GM23338 (cell line): Measurements from ENCODE around the gene DMD. TPM values are rescaled to one million over a fixed set of nuclear protein-coding genes. Genes with fewer than 3 reads are reported as not detected.

Source experiments
- ATAC-seq: fragments of 200-7000 bp; cut with Tn5 transposase; 3 replicates; pipeline ENCODE4 v1.9.1; 2020
- DNase-seq: peaks from one replicate; pipeline ENCODE4 v3.0.0-alpha.2; 2015; ENCODE audit warnings: low spot score
- H2AFZ ChIP-seq: fragments of 200-600 bp; sonication (generic); 2 replicates; pipeline ENCODE4 v1.8.0; 2016; ENCODE audit warnings: antibody characterized with exemption, mild to moderate bottlenecking, moderate library complexity
- H3F3A ChIP-seq: fragments of 200-600 bp; sonication (generic); replicated peaks from 2 replicates; pipeline ENCODE4 v1.8.0; 2017; ENCODE audit warnings: antibody characterized with exemption, mixed run types, low read depth
- H3K27ac ChIP-seq: fragments of 200-600 bp; sonication (generic); 2 replicates; pipeline ENCODE4 v1.6.1; 2016; ENCODE audit warnings: low read depth
- H3K27me3 ChIP-seq: fragments of 200-600 bp; sonication (generic); 2 replicates; pipeline ENCODE4 v1.8.0; 2016; ENCODE audit warnings: mild to moderate bottlenecking, mixed run types, moderate library complexity; ENCODE audit not compliant: insufficient read depth
- H3K36me3 ChIP-seq: fragments of 200-600 bp; sonication (generic); 2 replicates; pipeline ENCODE4 v1.8.0; 2016; ENCODE audit warnings: mild to moderate bottlenecking; ENCODE audit not compliant: insufficient read depth
- H3K4me1 ChIP-seq: fragments of 200-600 bp; sonication (generic); 2 replicates; pipeline ENCODE4 v1.8.0; 2016; ENCODE audit warnings: mild to moderate bottlenecking, moderate library complexity; ENCODE audit not compliant: insufficient read depth
- H3K4me2 ChIP-seq: fragments of 200-600 bp; sonication (generic); 2 replicates; pipeline ENCODE4 v1.7.1; 2017; ENCODE audit warnings: mixed run types
- H3K4me3 ChIP-seq: fragments of 200-600 bp; sonication (generic); 2 replicates; pipeline ENCODE4 v1.6.1; 2016; ENCODE audit warnings: mixed run types
- H3K79me2 ChIP-seq: fragments of 200-600 bp; sonication (generic); replicated peaks from 2 replicates; pipeline ENCODE4 v1.8.0; 2017; ENCODE audit warnings: mild to moderate bottlenecking; ENCODE audit not compliant: insufficient read depth
- H3K9me2 ChIP-seq: fragments of 200-600 bp; sonication (generic); 2 replicates; pipeline ENCODE4 v1.8.0; 2017; ENCODE audit not compliant: insufficient read depth
- H4K20me1 ChIP-seq: fragments of 200-600 bp; sonication (generic); replicated peaks from 2 replicates; pipeline ENCODE4 v1.8.0; 2017; ENCODE audit warnings: mild to moderate bottlenecking; ENCODE audit not compliant: insufficient read depth
- H3K27ac Mint-ChIP-seq: 2 replicates; pipeline ENCODE4 v1.8.0; 2020; ENCODE audit warnings: inconsistent platforms, mild to moderate bottlenecking, moderate library complexity, mixed read lengths
- H3K27me3 Mint-ChIP-seq: 3 replicates; pipeline ENCODE4 v1.8.0; 2022; ENCODE audit warnings: low read depth, mild to moderate bottlenecking, moderate library complexity, mixed read lengths, inconsistent platforms; ENCODE audit not compliant: insufficient read depth, poor library complexity
- H3K36me3 Mint-ChIP-seq: 3 replicates; pipeline ENCODE4 v1.8.0; 2021; ENCODE audit warnings: low read depth, mild to moderate bottlenecking, inconsistent platforms, moderate library complexity, mixed read lengths
- H3K4me1 Mint-ChIP-seq: 3 replicates; pipeline ENCODE4 v1.8.0; 2020; ENCODE audit warnings: mild to moderate bottlenecking, inconsistent platforms, mixed read lengths
- H3K4me3 Mint-ChIP-seq: 3 replicates; pipeline ENCODE4 v1.8.0; 2021; ENCODE audit warnings: moderate library complexity, mild to moderate bottlenecking, inconsistent platforms, mixed read lengths
- H3K9me3 Mint-ChIP-seq: 3 replicates; pipeline ENCODE4 v1.8.0; 2020; ENCODE audit warnings: moderate library complexity, mild to moderate bottlenecking, inconsistent platforms, mixed read lengths
- CREB1 ChIP-seq: fragments of 250-450 bp; sonication (Bioruptor Pico); IDR thresholded peaks from 2 replicates; pipeline ENCODE4 v1.5.0; 2020; ENCODE audit warnings: low read depth, mild to moderate bottlenecking, moderate library complexity
- ETS1 ChIP-seq: IDR thresholded peaks from 2 replicates; pipeline ENCODE4 v1.6.1; 2016; ENCODE audit warnings: antibody characterized with exemption
- EZH2phosphoT487 ChIP-seq: fragments of 200-600 bp; sonication (generic); IDR thresholded peaks from one replicate; pipeline ENCODE4 v1.8.1; 2018; ENCODE audit warnings: antibody characterized with exemption; ENCODE audit not compliant: unreplicated experiment
- JUNB ChIP-seq: IDR thresholded peaks from one replicate; pipeline ENCODE4 v1.6.1; 2016; ENCODE audit warnings: antibody characterized with exemption; ENCODE audit not compliant: unreplicated experiment
- POLR2AphosphoS5 ChIP-seq: IDR thresholded peaks from 2 replicates; pipeline ENCODE4 v1.6.1; 2016; ENCODE audit warnings: antibody characterized with exemption, low read depth
- STAT1 ChIP-seq: IDR thresholded peaks from one replicate; pipeline ENCODE4 v1.6.1; 2016; ENCODE audit warnings: antibody characterized with exemption; ENCODE audit not compliant: unreplicated experiment
- ZNF114 ChIP-seq: fragments of 250-450 bp; sonication (Bioruptor Pico); IDR thresholded peaks from 2 replicates; pipeline ENCODE4 v1.5.0; 2020; ENCODE audit warnings: mild to moderate bottlenecking, moderate library complexity
- ZNF331 ChIP-seq: fragments of 250-450 bp; sonication (Bioruptor Pico); IDR thresholded peaks from 2 replicates; pipeline ENCODE4 v1.5.0; 2020; ENCODE audit warnings: low read depth, mild to moderate bottlenecking, moderate library complexity
- polyA plus RNA-seq: library from polyadenylated mRNA; unstranded; fragments of >200 nt; fragmentation: Nextera tagmentation; extraction: Ambion mirVana; gene quantifications from 2 replicates; pipeline ENCODE4 v1.2.1, GENCODE V29; 2016
- total RNA-seq: library from RNA; depleted of rRNA; stranded (reverse); fragments of >200 nt; shearing (Covaris generic); gene quantifications from 2 replicates; pipeline ENCODE4 v1.2.3, GENCODE V29; 2014
- TF ChIP-seq, protein P1 (sequence below): IDR thresholded peaks from one replicate; pipeline ENCODE4 v1.6.1; 2018; ENCODE audit warnings: antibody characterized with exemption; ENCODE audit not compliant: unreplicated experiment
- TF ChIP-seq, protein P2 (sequence below): fragments of 250-450 bp; sonication (Bioruptor Pico); IDR thresholded peaks from 2 replicates; pipeline ENCODE4 v1.5.0; 2020; ENCODE audit warnings: mild to moderate bottlenecking, moderate library complexity

The DMD gene
- total and polyA plus RNA-seq, 2 experiments from 2014 or later, result 4.5 to 7.6 TPM

DNA sequence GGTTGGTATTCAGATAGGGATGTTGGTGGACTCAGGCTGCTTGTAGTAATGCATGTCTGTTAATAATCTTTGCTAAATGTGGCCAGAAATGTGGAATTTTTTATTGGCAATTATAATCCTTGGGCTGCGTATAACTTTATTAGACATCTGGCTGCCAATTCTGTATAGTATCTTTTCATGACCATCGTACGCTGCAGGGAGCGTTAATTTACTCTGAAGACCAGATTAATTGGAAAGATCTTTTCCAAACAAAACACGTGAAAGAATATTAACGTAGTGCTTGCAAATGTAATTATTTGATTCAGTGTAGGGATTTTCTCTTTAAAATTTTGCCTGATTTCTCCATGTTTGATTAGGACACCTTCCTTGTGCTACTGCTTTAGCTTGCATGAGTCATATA lies 2100.7 kb downstream of the DMD start:
- Histone ChIP-seq H3K4me2 (no peak overlapping the region), H3K4me1 (no peaks in the 10 kb centered on the region), H3K9me2 (no peaks in the 10 kb centered on the region), H3K4me3 (no peak overlapping the region), H3F3A (no peaks in the 10 kb centered on the region), H3K79me2 (no peaks in the 10 kb centered on the region), H3K36me3 (no peaks in the 10 kb centered on the region), H4K20me1 (no peaks in the 10 kb centered on the region), H3K27ac (no peak overlapping the region), H2AFZ (no peak overlapping the region), H3K27me3 (no peaks in the 10 kb centered on the region)
- Mint-ChIP-seq H3K4me1 (no peaks in the 10 kb centered on the region), H3K27me3 (no peaks in the 10 kb centered on the region), H3K36me3 (no peaks in the 10 kb centered on the region), H3K9me3 (no peaks in the 10 kb centered on the region), H3K4me3 (no peak overlapping the region), H3K27ac (no peak overlapping the region)
- no peak for TF ChIP-seq EZH2phosphoT487
- TF ChIP-seq, protein P1, sequence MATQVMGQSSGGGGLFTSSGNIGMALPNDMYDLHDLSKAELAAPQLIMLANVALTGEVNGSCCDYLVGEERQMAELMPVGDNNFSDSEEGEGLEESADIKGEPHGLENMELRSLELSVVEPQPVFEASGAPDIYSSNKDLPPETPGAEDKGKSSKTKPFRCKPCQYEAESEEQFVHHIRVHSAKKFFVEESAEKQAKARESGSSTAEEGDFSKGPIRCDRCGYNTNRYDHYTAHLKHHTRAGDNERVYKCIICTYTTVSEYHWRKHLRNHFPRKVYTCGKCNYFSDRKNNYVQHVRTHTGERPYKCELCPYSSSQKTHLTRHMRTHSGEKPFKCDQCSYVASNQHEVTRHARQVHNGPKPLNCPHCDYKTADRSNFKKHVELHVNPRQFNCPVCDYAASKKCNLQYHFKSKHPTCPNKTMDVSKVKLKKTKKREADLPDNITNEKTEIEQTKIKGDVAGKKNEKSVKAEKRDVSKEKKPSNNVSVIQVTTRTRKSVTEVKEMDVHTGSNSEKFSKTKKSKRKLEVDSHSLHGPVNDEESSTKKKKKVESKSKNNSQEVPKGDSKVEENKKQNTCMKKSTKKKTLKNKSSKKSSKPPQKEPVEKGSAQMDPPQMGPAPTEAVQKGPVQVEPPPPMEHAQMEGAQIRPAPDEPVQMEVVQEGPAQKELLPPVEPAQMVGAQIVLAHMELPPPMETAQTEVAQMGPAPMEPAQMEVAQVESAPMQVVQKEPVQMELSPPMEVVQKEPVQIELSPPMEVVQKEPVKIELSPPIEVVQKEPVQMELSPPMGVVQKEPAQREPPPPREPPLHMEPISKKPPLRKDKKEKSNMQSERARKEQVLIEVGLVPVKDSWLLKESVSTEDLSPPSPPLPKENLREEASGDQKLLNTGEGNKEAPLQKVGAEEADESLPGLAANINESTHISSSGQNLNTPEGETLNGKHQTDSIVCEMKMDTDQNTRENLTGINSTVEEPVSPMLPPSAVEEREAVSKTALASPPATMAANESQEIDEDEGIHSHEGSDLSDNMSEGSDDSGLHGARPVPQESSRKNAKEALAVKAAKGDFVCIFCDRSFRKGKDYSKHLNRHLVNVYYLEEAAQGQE, result no peak
- ATAC-seq (no peak), DNase-seq (no peak)

DNA sequence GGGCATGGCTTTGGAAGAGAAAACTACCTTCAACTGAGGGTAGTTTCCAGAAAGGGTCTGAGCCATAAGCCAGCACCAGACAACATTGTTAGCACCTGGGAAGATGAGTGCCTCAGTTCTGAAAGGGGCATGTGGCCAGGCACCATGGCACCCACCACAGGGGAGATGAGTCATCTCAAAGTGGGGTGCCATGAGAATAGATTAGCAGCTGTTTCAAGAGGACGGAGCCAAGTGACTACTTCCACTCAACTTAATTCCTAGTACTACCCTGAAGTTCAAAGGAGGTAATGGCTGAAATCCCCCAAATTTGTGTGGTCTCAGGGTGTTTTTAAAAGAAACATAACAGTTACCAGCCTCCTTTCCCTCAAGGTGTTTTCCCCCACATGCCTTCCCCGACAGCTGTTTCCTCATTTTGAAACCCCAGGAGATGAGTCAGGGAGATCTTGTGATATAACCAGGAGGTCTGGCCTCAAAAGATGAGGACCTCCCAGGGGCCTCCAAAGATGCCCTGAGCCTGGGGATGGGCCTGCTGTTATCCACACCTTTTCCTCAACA lies 2111.7 kb downstream of the DMD start:
- H3K4me1 ChIP-seq, result no peaks in the 10 kb centered on the region
- ATAC-seq, result no peak
- H3F3A ChIP-seq, result no peaks in the 10 kb centered on the region
- no peaks in the 10 kb centered on the region for H3K27me3 ChIP-seq
- Mint-ChIP-seq H3K27ac (no peak overlapping the region), H3K4me3 (no peak overlapping the region), H3K36me3 (no peaks in the 10 kb centered on the region), H3K27me3 (no peaks in the 10 kb centered on the region), H3K9me3 (no peaks in the 10 kb centered on the region; the same call in 2 of the 3 replicates), H3K4me1 (no peaks in the 10 kb centered on the region)
- no peak overlapping the region for H3K4me3 ChIP-seq
- no peaks in the 10 kb centered on the region for H3K9me2 ChIP-seq
- DNase-seq, result no peak
- H3K36me3 ChIP-seq, result no peaks in the 10 kb centered on the region
- no peaks in the 10 kb centered on the region for H3K79me2 ChIP-seq
- H2AFZ ChIP-seq, result no peak overlapping the region
- H3K4me2 ChIP-seq, result no peak overlapping the region
- H3K27ac ChIP-seq, result no peak overlapping the region
- H4K20me1 ChIP-seq, result no peaks in the 10 kb centered on the region
- TF ChIP-seq CREB1 (CRISPR knock-in tag), result no peak
- no peak for TF ChIP-seq ETS1
- no peak for TF ChIP-seq JUNB
- TF ChIP-seq POLR2AphosphoS5, result no peak
- TF ChIP-seq STAT1, result no peak
- TF ChIP-seq ZNF114 (CRISPR knock-in tag), result no peak
- TF ChIP-seq, protein P2, sequence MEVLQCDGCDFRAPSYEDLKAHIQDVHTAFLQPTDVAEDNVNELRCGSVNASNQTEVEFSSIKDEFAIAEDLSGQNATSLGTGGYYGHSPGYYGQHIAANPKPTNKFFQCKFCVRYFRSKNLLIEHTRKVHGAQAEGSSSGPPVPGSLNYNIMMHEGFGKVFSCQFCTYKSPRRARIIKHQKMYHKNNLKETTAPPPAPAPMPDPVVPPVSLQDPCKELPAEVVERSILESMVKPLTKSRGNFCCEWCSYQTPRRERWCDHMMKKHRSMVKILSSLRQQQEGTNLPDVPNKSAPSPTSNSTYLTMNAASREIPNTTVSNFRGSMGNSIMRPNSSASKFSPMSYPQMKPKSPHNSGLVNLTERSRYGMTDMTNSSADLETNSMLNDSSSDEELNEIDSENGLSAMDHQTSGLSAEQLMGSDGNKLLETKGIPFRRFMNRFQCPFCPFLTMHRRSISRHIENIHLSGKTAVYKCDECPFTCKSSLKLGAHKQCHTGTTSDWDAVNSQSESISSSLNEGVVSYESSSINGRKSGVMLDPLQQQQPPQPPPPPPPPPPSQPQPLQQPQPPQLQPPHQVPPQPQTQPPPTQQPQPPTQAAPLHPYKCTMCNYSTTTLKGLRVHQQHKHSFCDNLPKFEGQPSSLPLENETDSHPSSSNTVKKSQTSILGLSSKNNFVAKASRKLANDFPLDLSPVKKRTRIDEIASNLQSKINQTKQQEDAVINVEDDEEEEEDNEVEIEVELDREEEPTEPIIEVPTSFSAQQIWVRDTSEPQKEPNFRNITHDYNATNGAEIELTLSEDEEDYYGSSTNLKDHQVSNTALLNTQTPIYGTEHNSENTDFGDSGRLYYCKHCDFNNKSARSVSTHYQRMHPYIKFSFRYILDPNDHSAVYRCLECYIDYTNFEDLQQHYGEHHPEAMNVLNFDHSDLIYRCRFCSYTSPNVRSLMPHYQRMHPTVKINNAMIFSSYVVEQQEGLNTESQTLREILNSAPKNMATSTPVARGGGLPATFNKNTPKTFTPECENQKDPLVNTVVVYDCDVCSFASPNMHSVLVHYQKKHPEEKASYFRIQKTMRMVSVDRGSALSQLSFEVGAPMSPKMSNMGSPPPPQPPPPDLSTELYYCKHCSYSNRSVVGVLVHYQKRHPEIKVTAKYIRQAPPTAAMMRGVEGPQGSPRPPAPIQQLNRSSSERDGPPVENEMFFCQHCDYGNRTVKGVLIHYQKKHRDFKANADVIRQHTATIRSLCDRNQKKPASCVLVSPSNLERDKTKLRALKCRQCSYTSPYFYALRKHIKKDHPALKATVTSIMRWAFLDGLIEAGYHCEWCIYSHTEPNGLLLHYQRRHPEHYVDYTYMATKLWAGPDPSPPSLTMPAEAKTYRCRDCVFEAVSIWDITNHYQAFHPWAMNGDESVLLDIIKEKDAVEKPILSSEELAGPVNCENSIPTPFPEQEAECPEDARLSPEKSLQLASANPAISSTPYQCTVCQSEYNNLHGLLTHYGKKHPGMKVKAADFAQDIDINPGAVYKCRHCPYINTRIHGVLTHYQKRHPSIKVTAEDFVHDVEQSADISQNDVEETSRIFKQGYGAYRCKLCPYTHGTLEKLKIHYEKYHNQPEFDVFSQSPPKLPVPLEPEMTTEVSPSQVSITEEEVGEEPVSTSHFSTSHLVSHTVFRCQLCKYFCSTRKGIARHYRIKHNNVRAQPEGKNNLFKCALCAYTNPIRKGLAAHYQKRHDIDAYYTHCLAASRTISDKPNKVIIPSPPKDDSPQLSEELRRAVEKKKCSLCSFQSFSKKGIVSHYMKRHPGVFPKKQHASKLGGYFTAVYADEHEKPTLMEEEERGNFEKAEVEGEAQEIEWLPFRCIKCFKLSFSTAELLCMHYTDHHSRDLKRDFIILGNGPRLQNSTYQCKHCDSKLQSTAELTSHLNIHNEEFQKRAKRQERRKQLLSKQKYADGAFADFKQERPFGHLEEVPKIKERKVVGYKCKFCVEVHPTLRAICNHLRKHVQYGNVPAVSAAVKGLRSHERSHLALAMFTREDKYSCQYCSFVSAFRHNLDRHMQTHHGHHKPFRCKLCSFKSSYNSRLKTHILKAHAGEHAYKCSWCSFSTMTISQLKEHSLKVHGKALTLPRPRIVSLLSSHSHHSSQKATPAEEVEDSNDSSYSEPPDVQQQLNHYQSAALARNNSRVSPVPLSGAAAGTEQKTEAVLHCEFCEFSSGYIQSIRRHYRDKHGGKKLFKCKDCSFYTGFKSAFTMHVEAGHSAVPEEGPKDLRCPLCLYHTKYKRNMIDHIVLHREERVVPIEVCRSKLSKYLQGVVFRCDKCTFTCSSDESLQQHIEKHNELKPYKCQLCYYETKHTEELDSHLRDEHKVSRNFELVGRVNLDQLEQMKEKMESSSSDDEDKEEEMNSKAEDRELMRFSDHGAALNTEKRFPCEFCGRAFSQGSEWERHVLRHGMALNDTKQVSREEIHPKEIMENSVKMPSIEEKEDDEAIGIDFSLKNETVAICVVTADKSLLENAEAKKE (CRISPR knock-in tag), result no peak
- TF ChIP-seq EZH2phosphoT487, result no peak
- TF ChIP-seq ZNF331 (CRISPR knock-in tag), result no peak
